Fibroblast of pulmonary artery (primary cell): ENCODE results near the gene ADPRM.
A peak's percentile ranks its signal among the peaks of the same experiment; 100 is the strongest.
"Not testable (repeated sequence)": the region's sequence is repeated elsewhere in the genome, so short reads cannot be mapped to it uniquely, and the experiment has no call there.

ENCODE experiments used
- DNase-seq: peaks from one replicate; pipeline ENCODE4 v3.0.0-alpha.2; 2010; ENCODE audit warnings: low read depth
- H3K4me3 ChIP-seq: replicated peaks from 2 replicates; pipeline ENCODE4 v1.5.1; 2011; ENCODE audit warnings: low read depth, mild to moderate bottlenecking, control low read depth, low read length, moderate library complexity
- TF ChIP-seq, protein P1 (sequence below): IDR thresholded peaks from 2 replicates; pipeline ENCODE4 v1.5.1; 2011; ENCODE audit warnings: mild to moderate bottlenecking, control low read depth, low read length, inconsistent platforms; ENCODE audit errors: missing control alignments

The ADPRM gene

DNA sequence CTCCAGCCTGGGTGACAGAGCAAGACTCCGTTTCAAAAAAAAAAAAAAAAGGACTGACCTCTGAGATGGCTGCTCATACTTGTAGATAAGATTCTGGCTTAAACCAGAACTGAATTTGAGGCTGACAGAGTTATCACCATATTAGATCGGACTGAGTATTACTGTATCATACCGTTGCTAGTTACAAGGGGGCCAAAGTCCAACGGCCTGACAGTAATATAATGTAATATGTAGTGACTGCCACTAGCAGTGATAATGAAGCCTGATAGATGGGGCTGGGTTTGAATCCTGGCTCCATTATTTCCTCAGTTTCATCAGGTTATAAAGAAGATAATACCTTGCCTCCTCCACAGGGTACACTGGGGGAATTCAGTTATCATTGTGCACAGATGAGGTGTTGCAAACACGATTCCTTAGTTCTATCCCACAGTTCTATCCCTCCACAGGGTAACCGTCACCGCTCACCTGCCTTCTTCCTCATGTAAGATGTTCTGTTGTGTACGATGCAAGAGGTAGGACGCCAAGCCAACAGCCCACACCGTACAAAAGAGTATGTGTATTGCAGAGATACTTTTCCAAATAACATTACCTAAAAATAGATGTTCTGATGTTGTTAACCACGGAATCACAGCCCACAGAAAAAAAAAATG, 27.3 kb downstream of the ADPRM start:
- TF ChIP-seq, protein P1, sequence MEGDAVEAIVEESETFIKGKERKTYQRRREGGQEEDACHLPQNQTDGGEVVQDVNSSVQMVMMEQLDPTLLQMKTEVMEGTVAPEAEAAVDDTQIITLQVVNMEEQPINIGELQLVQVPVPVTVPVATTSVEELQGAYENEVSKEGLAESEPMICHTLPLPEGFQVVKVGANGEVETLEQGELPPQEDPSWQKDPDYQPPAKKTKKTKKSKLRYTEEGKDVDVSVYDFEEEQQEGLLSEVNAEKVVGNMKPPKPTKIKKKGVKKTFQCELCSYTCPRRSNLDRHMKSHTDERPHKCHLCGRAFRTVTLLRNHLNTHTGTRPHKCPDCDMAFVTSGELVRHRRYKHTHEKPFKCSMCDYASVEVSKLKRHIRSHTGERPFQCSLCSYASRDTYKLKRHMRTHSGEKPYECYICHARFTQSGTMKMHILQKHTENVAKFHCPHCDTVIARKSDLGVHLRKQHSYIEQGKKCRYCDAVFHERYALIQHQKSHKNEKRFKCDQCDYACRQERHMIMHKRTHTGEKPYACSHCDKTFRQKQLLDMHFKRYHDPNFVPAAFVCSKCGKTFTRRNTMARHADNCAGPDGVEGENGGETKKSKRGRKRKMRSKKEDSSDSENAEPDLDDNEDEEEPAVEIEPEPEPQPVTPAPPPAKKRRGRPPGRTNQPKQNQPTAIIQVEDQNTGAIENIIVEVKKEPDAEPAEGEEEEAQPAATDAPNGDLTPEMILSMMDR, result no peak
- H3K4me3 ChIP-seq, result no peak overlapping the region
- DNase-seq, result no peak

DNA sequence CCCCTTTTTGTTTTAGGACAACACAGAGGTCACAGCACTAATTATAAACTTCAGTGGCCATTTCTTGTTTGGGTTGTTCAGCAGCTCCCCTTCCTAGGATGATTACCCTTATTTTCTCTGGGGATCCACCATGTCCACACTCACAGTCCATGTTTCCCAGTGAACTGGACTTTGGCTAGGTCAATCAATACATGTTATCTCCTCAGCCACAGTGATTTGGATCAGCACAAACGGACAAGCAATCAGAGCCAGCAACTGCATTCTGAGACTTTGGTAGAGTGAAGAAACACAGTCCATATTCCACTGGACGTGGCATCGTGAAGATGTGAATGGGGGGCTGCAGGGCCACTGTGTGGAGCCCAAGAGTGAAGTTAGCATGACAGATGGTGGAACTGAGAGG, 27.9 kb downstream of the ADPRM start:
- TF ChIP-seq, protein P1, result no peak
- no peak overlapping the region for H3K4me3 ChIP-seq
- DNase-seq, result no peak

DNA sequence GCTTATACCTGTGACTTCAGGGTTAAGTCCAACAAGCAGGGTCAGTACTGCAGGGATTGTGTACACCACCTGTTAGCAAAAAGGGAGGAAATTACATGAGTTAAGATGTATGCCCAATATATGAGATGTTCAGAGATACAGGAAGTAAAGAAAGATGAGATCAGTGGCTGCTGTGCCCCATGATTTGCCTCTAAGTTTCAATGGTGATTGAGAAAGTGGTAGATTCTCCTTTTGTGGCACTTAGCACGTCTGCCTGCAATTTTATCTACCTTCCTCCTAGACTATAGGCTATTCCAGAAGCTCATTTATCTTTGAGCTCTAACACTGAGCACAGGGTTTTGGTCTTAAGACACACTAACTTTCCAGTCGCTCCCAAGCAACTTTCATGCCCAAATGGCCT, 28.8 kb downstream of the ADPRM start:
- H3K4me3 ChIP-seq, result no peak overlapping the region
- TF ChIP-seq, protein P1, result no peak
- no peak for DNase-seq

DNA sequence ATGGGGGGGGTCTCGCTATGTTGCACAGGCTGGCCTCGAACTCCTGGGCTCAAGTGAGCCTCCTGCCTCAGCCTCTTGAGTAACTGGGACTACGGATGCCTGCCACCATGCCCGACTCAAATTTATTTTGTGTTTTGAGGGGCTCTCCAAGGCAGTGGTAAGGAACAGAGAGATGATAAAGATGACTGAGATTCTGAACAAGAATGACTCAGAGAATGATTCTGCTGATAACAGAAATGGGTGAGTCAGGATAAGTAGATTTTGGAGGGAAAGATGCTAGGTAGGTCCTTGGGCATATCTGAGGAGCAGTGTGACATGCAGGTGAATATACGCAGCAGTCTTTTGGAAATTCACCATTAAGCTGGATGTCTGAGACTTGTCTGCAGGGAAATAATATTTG, 29.8 kb downstream of the ADPRM start:
- no peak overlapping the region for H3K4me3 ChIP-seq
- no peak for DNase-seq
- TF ChIP-seq, protein P1, result no peak

DNA sequence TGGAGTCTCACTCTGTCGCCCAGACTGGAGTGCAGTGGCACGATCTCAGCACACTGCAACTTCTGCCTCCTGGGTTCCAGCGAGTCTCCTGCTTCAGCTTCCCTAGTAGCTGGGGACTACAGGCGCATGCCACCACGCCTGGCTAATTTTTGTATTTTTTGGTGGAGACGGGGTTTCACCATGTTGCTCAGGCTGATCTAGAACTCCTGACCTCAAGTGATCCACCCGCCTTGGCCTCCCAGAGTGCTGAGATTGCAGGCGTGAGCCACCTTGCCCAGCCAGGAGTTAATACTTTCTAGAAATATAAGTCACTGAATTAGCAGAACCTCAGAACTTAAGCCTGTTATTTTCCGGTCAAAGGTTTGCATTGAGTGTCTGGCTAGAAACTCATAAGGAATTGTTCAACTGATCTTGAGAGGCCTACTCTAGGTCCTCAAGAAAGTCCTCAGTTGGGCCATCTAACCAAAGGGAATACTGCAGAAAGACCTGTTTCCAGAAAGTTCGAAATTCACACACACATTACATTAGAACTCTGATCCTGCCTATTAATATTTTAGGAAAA, 31.0 kb downstream of the ADPRM start:
- DNase-seq, result no peak
- no peak overlapping the region for H3K4me3 ChIP-seq
- TF ChIP-seq, protein P1, result no peak

DNA sequence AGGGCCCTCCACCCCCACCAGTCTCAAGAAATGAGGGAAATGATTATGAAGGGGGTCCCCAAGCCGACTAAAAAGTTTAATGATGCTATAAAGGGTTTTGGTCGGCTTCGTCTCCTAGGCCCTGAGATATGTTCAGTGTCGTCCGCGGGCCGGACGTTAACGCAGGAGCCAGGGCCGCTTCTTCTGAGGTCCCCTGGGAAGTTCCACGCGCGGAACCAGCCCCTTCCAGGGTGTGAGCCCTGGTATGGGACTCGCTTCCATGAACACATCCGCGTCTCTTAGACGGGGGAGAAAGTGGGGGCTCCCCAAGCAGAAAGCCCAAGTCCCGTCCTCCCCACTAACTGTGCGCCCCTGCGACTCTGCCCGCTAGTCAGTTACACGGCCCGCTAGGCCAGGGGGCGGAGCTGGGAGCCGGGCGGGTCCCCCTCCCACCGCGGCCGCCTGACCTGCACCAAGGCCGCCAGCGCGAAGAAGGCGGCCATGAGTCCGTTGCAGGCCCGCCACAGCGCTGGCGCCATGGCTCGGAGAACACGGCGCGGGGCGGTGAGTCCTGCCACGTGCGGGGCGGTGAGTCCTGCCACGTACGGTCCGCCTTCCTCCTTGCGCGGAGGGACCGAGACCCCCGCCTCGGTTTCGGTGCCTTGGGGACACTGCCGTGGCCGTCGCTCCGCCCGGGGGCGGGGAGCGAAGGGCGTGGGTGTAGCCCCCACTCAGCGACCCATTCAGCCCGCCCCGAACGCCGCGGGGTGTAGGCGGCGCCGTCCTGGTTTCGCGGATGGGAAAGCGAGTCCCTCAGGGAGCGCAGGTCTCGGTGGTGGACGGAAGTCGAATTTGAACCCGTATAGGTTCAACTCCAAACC, 32.2 kb downstream of the ADPRM start, which contains the start of gene TMEM220:
TSS of gene TMEM220 (minus strand) at position 690 of the 860 bp plus-strand sequence. CDS start at position 518, 172 bp downstream.
- TF ChIP-seq, protein P1, result no peak
- DNase-seq, result peak; percentile 75
- H3K4me3 ChIP-seq, result peak within 1 kb of the TSS; percentile 65

DNA sequence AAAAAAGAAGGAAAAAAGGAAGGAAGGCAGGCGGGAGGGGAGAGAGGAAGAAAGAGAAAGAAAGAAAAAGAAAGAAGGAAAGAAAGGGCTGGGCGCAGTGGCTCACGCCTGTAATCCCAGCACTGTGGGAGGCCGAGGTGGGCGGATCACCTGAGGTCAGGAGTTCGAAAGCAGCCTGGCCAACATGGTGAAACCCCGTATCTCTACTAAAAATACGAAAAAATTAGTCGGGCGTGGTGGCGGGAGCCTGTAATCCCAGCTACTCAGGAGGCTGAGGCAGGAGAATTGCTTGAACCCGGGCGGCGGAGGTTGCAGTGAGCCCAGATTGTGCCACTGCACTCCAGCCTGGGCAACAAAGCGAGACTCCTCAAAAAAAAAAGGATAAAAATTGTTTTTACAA, 32.9 kb downstream of the ADPRM start:
- not testable (repeated sequence) for DNase-seq

More for the DNA sequence above, 32.9 kb downstream of the ADPRM start:
- H3K4me3 ChIP-seq, result peak overlapping the region; percentile 65
